Fibroblast of lung (primary cell): Measurements from ENCODE around the gene VPS72. TPM values are rescaled to one million over a fixed set of nuclear protein-coding genes. Genes with fewer than 3 reads are reported as not detected.

ENCODE experiments used
- DNase-seq, 2 donors: peaks; one replicate each; pipeline versions ENCODE4 v3.0.0 to v3.0.0-alpha.2; 2010; ENCODE audit warnings: low read depth in 2 of 2
- H2AFZ ChIP-seq: 2 replicates; pipeline ENCODE4 v1.5.1; 2012; ENCODE audit warnings: low read length, control low read depth, inconsistent platforms
- H3K27ac ChIP-seq: 2 replicates; pipeline ENCODE4 v1.5.1; 2011; ENCODE audit warnings: low read length, control low read depth; ENCODE audit not compliant: insufficient read depth
- H3K27me3 ChIP-seq: 2 replicates; pipeline ENCODE4 v1.5.1; 2011; ENCODE audit warnings: mild to moderate bottlenecking, low read length; ENCODE audit not compliant: control insufficient read depth, insufficient read depth
- H3K36me3 ChIP-seq: 2 replicates; pipeline ENCODE4 v1.5.1; 2011; ENCODE audit warnings: low read length; ENCODE audit not compliant: control insufficient read depth, insufficient read depth
- H3K4me1 ChIP-seq: 2 replicates; pipeline ENCODE4 v1.5.1; 2011; ENCODE audit warnings: low read length; ENCODE audit not compliant: control insufficient read depth, insufficient read depth; ENCODE audit errors: extremely low read depth
- H3K4me2 ChIP-seq: 2 replicates; pipeline ENCODE4 v1.5.1; 2011; ENCODE audit warnings: low read length, control low read depth; ENCODE audit not compliant: insufficient read depth; ENCODE audit errors: extremely low read depth
- H3K4me3 ChIP-seq, 4 experiments: fragments of 200-600 bp in 1 of 4; sonication (generic) in 1 of 4; replicated peaks in 1 of 4; 2 replicates each; pipeline ENCODE4 v1.5.1; 2011 to 2016; ENCODE audit warnings: low read length in 4 of 4, low read depth in 3 of 4, mild to moderate bottlenecking in 3 of 4, control low read depth in 2 of 4, inconsistent platforms in 1 of 4, mixed read lengths in 1 of 4; ENCODE audit not compliant: insufficient read depth in 1 of 4; ENCODE audit errors: control extremely low read depth in 1 of 4
- H3K79me2 ChIP-seq: 2 replicates; pipeline ENCODE4 v1.5.1; 2012; ENCODE audit warnings: mild to moderate bottlenecking, low read length, inconsistent platforms; ENCODE audit not compliant: control insufficient read depth, insufficient read depth
- H3K9ac ChIP-seq: 2 replicates; pipeline ENCODE4 v1.5.1; 2011; ENCODE audit warnings: mild to moderate bottlenecking, low read length, control low read depth; ENCODE audit not compliant: insufficient read depth
- H3K9me3 ChIP-seq: 2 replicates; pipeline ENCODE4 v1.5.1; 2012; ENCODE audit warnings: low read depth, low read length; ENCODE audit not compliant: control insufficient read depth, insufficient read depth
- H4K20me1 ChIP-seq: 2 replicates; pipeline ENCODE4 v1.5.1; 2011; ENCODE audit warnings: low read length; ENCODE audit not compliant: control insufficient read depth, insufficient read depth; ENCODE audit errors: extremely low read depth
- EZH2 ChIP-seq: IDR thresholded peaks from 2 replicates; pipeline ENCODE4 v1.5.1; 2012; ENCODE audit warnings: low read length, control low read depth, mild to moderate bottlenecking; ENCODE audit errors: missing control alignments
- polyA plus RNA-seq, 2 donors: library from polyadenylated mRNA; depleted of rRNA in 1 of 2; stranded (reverse) in 1 of 2; unstranded in 1 of 2; fragments of >200 nt; gene quantifications; 2 replicates each; pipeline ENCODE4 v1.2.1, GENCODE V29; 2011 to 2012; ENCODE audit warnings: missing spikeins in 1 of 2
- total RNA-seq: library from RNA; depleted of rRNA; stranded (reverse); fragments of >200 nt; gene quantifications from 2 replicates; pipeline ENCODE4 v1.2.1, GENCODE V29; 2014
- TF ChIP-seq, protein P1 (sequence below), 2 donors: IDR thresholded peaks in 1 of 2; conservative IDR thresholded peaks in 1 of 2; 1 replicate in 1 of 2; 2 replicates in 1 of 2; pipeline ENCODE4 v1.5.1; 2011 to 2012; ENCODE audit warnings: low read length in 2 of 2, control low read depth in 1 of 2, inconsistent platforms in 1 of 2, low read depth in 1 of 2, mild to moderate bottlenecking in 1 of 2

Gene VPS72
- total and polyA plus RNA-seq, 2 donors (not counting 1 experiment from before 2014, with no cell fraction given): 42.9 to 43.8 TPM

DNA sequence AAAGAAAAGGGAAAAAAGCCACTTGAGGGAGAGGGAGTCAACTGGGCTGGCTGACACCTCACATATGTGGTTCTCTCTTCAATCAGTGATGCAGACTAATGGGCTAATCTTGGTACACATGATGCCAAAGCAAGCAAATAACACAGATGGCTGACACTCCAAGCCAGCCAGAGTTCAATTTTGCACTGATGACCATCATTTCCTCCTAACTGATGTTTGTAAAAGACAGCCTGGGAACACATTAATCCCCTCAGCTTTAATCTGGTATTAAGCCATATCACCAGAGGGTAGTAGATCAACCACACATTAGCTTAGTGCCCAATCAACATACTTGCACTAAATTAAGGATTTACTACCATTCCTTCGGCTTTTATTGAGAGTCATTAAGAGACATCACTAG lies 2.8 kb downstream of the VPS72 start:
- no peaks in the 10 kb centered on the region for H3K27me3 ChIP-seq
- H3K27ac ChIP-seq: no peak overlapping the region
- H3K4me2 ChIP-seq: no peak overlapping the region
- no peak for DNase-seq
- peaks cover 10% of the 10 kb centered on the region for H3K36me3 ChIP-seq
- peaks cover 28% of the 10 kb centered on the region for H3K79me2 ChIP-seq
- H3K9me3 ChIP-seq: no peaks in the 10 kb centered on the region
- H3K4me1 ChIP-seq: peaks cover 6% of the 10 kb centered on the region
- H3K9ac ChIP-seq: no peak overlapping the region
- no peak for TF ChIP-seq EZH2
- TF ChIP-seq, protein P1, sequence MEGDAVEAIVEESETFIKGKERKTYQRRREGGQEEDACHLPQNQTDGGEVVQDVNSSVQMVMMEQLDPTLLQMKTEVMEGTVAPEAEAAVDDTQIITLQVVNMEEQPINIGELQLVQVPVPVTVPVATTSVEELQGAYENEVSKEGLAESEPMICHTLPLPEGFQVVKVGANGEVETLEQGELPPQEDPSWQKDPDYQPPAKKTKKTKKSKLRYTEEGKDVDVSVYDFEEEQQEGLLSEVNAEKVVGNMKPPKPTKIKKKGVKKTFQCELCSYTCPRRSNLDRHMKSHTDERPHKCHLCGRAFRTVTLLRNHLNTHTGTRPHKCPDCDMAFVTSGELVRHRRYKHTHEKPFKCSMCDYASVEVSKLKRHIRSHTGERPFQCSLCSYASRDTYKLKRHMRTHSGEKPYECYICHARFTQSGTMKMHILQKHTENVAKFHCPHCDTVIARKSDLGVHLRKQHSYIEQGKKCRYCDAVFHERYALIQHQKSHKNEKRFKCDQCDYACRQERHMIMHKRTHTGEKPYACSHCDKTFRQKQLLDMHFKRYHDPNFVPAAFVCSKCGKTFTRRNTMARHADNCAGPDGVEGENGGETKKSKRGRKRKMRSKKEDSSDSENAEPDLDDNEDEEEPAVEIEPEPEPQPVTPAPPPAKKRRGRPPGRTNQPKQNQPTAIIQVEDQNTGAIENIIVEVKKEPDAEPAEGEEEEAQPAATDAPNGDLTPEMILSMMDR (conservative IDR thresholded peaks at IDR 0.05 in 1 of 2, IDR thresholded peaks at IDR 0.05 in 1 of 2; ENCODE audit: low read depth in 1 of 2, low read length in 2 of 2): no peak
- no peaks in the 10 kb centered on the region for H4K20me1 ChIP-seq
- no peak overlapping the region for H2AFZ ChIP-seq
- no peak overlapping the region for H3K4me3 ChIP-seq

DNA sequence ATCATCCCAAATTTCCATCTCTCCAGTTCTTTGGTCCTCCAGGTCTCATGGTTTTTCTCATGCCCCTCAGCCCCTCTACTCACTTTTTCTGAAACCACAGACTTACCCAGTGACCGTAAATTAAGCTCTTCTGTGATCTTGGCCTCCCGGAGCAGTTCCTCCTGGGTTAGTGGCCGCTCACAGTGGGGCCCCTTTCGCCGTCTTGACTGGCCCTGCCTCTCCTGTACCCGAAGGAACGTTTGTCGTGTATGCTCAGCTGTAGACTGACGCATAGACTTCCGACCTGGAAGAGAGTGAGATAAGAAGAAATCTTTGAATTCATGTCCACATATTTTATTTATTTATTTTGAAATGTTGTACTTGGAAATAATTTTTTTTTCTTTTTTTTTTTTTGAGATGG lies 5.8 kb downstream of the VPS72 start:
- Histone ChIP-seq H3K79me2 (peaks cover 21% of the 10 kb centered on the region), H3K9me3 (no peaks in the 10 kb centered on the region), H3K27me3 (no peaks in the 10 kb centered on the region), H4K20me1 (no peaks in the 10 kb centered on the region), H3K9ac (no peak overlapping the region), H3K4me2 (no peak overlapping the region), H3K27ac (no peak overlapping the region), H2AFZ (no peak overlapping the region), H3K36me3 (peaks cover 15% of the 10 kb centered on the region), H3K4me1 (peaks cover 6% of the 10 kb centered on the region), H3K4me3 (no peak overlapping the region)
- no peak for TF ChIP-seq EZH2
- TF ChIP-seq, protein P1 (conservative IDR thresholded peaks at IDR 0.05 in 1 of 2, IDR thresholded peaks at IDR 0.05 in 1 of 2; ENCODE audit: low read depth in 1 of 2, low read length in 2 of 2): no peak
- no peak for DNase-seq

DNA sequence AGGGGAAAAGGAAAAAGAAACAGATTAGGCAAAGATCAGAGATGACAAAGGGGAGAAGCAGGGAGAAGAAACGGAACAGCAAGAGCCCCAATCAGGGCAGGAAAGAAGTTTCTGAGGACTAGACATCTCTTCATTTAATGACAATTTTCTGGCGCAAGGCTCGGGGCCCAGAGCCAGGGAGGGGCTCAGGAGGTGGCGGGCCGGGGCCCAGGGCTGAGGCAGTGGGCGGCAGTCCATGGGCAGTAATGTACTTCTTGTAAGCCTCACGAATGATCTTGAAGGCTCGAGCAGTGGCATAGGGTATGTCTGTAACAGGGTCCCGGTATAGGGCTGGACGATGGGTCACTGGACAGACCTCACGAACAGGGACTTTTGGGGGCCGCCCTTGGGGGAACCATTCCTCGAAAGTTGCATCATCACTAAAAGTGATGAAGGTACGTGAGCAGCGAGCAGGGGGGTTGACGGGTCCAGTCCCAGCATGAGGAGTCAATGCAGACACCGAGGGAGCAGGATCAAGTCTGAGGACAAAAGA lies 13.4 kb downstream of the VPS72 start:
- no peaks in the 10 kb centered on the region for H3K4me1 ChIP-seq
- no peaks in the 10 kb centered on the region for H4K20me1 ChIP-seq
- H2AFZ ChIP-seq: no peak overlapping the region
- DNase-seq: no peak
- H3K4me3 ChIP-seq: no peak overlapping the region
- H3K9ac ChIP-seq: no peak overlapping the region
- H3K27ac ChIP-seq: no peak overlapping the region
- H3K36me3 ChIP-seq: peaks cover 15% of the 10 kb centered on the region
- H3K27me3 ChIP-seq: no peaks in the 10 kb centered on the region
- no peaks in the 10 kb centered on the region for H3K79me2 ChIP-seq
- H3K4me2 ChIP-seq: no peak overlapping the region
- TF ChIP-seq EZH2: no peak
- TF ChIP-seq, protein P1 (conservative IDR thresholded peaks at IDR 0.05 in 1 of 2, IDR thresholded peaks at IDR 0.05 in 1 of 2; ENCODE audit: low read depth in 1 of 2, low read length in 2 of 2): no peak
- H3K9me3 ChIP-seq: no peaks in the 10 kb centered on the region
